ENCODE data around the gene FBXO44.

The FBXO44 gene

GRCh38 chr1:11659748-11660147, 5.1 kb downstream of the FBXO44 start:
- no peak for DNase-seq (ENCODE audit: low spot score)

GRCh38 chr1:11661103-11661502, 6.4 kb downstream of the FBXO44 start:
- DNase-seq (ENCODE audit: low spot score), result no peak

GRCh38 chr1:11664336-11665065, 9.8 kb downstream of the FBXO44 start:
- no peak for DNase-seq (ENCODE audit: low spot score)

- no peak for DNase-seq (ENCODE audit: low spot score)
Measured at GRCh38 chr1:11668516-11668915, 13.8 kb downstream of the FBXO44 start.

GRCh38 chr1:11670747-11671146, 16.1 kb downstream of the FBXO44 start:
- no peak for DNase-seq (ENCODE audit: low spot score)

- DNase-seq (ENCODE audit: low spot score), result no peak
Measured at GRCh38 chr1:11671205-11671543, 16.5 kb downstream of the FBXO44 start.

- DNase-seq (ENCODE audit: low spot score), result no peak
Measured at GRCh38 chr1:11671544-11672286, 17.0 kb downstream of the FBXO44 start.

GRCh38 chr1:11673089-11673769, 18.6 kb downstream of the FBXO44 start:
- no peak for DNase-seq (ENCODE audit: low spot score)

- no peak for DNase-seq (ENCODE audit: low spot score)
Measured at GRCh38 chr1:11674488-11674887, 19.8 kb downstream of the FBXO44 start.

GRCh38 chr1:11675325-11675724, 20.6 kb downstream of the FBXO44 start:
- DNase-seq (ENCODE audit: low spot score), result no peak

- no peak for DNase-seq (ENCODE audit: low spot score)
Measured at GRCh38 chr1:11676386-11677103, 21.9 kb downstream of the FBXO44 start.

GRCh38 chr1:11678442-11678841, 23.8 kb downstream of the FBXO44 start:
- DNase-seq (ENCODE audit: low spot score), result no peak

GRCh38 chr1:11680270-11681070, 25.8 kb downstream of the FBXO44 start:
- no peak for DNase-seq (ENCODE audit: low spot score)

GRCh38 chr1:11681071-11681771, 26.5 kb downstream of the FBXO44 start, which contains the start of gene MAD2L2:
TSS of gene MAD2L2 (minus strand) at chr1:11681148. CDS start at chr1:11680601, 547 bp downstream.
- peak; percentile 87 for DNase-seq (ENCODE audit: low spot score)

- DNase-seq (ENCODE audit: low spot score), result no peak
Measured at GRCh38 chr1:11682287-11682771, 27.7 kb downstream of the FBXO44 start.

- DNase-seq (ENCODE audit: low spot score), result no peak
Measured at GRCh38 chr1:11682799-11683198, 28.1 kb downstream of the FBXO44 start.

GRCh38 chr1:11684070-11684469, 29.4 kb downstream of the FBXO44 start:
- DNase-seq (ENCODE audit: low spot score), result no peak

- no peak for DNase-seq (ENCODE audit: low spot score)
Measured at GRCh38 chr1:11685210-11685752, 30.6 kb downstream of the FBXO44 start.

GRCh38 chr1:11688506-11688905, 33.8 kb downstream of the FBXO44 start:
- DNase-seq (ENCODE audit: low spot score), result no peak
